HG03469 (cell line): ENCODE results near the gene INPP5D.

Experiments
- ATAC-seq: cut with Tn5 transposase; IDR thresholded peaks from one replicate; pipeline ENCODE4 v1.9.1; 2021; ENCODE audit warnings: mild to moderate bottlenecking, moderate library complexity, moderate number of reproducible peaks; ENCODE audit not compliant: unreplicated experiment

INPP5D gene

DNA sequence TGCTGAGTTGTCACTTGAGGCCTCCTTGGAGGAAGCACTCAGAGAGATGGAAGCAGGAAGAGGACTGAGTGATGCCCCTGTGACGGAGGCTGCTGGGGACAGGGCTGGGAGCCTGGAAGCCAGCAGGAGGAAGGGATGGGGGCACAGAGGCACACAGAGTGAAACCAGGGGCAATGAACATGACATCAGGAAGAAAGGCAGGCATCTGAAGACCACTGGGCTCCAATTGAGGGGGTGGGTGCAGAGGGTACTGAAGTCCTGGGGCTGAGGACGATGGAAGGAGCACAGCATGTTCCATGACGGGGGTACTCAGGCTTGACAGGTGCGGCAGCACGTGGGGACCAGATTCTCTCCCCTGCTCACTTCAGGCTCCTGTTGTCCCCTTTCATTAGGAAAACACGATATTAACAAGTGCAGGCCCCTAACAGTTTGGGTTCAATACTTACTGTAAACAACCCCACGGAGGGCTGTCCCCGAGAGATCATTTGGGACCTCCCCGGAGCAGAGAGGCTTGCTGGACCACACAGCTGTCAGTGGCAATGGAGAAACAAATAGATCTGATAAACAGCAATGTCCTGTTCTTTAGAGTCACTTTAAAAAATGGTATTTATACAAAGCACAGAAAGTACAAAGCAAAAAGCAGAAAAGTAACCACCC lies 8.7 kb downstream of the INPP5D start:
- ATAC-seq: no peak

DNA sequence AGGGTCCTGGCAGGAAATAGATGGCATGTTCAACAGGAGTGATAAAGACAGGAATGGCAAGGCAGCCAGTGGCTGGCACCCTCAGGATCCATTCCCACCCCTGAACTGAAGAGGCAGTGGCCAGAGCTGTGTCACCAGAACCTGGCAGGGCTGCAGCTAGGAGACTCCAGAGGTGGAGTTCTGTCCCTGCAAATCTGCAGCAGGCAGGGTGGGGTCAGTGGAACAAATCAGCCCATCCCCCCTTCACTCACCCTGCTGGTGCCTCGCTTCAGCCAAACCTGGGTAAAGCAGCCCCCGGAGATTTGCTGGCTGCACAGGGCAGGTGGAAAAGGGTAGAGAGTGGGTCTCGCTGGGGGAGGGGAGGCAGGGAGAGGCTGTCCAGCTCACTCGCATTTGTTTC lies 12.7 kb downstream of the INPP5D start:
- ATAC-seq: no peak

DNA sequence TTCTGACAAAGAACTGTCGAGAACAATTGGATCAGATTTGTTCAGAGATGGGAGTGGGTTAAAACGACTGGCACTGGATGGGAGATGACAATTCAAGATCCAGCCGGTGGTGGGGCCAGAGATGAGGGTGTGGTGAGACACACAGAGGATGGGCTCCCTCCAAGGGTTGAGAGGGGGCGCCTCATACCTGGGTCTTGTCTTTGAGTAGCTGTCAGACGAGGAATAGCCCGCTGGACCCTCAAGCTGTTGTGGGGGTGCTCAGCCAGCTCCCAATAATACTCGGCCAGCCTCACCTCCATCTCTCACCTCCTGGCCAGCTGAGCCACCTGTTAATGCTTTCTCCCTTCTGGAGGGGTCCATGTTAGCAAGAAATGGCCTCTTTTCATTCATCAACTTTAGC lies 14.0 kb downstream of the INPP5D start:
- no peak for ATAC-seq

DNA sequence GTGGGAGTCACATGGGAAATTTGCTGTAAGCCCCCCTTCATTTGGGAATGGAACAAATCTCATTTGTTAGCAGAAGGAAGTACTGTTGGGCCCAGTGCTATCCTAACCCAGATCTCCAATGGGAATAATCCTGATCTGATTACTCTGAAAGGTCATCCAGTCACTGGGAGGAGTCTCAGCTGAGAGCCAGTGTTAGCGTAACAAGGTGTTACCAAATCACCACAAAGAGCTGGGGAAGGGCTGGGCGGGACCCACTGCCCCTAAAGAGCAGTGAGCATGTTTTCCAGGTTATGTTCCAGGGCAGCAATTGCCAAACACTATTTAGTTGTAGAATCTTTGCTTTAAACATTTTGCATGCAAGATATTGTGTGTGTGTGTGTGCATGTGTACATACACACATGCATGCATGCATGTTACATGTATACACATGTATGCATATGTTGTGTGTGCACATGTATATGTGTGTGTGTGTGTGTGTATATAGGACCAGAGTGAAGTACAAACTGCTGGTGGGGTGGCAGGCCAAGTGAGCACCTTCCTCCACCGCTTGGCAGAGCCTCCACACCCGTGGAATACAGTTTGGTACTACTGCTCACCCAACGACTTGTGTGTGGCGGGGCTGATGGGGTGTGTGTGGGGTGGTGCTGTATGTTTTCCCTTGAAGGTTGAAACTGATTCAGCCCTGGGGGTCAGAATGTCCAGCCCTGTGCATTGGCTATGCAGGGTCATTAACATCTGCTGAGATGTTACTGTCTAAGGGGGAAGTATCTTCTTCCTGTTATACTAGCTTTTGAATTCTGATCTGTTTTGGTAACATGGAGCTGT lies 15.2 kb downstream of the INPP5D start:
- no peak for ATAC-seq

DNA sequence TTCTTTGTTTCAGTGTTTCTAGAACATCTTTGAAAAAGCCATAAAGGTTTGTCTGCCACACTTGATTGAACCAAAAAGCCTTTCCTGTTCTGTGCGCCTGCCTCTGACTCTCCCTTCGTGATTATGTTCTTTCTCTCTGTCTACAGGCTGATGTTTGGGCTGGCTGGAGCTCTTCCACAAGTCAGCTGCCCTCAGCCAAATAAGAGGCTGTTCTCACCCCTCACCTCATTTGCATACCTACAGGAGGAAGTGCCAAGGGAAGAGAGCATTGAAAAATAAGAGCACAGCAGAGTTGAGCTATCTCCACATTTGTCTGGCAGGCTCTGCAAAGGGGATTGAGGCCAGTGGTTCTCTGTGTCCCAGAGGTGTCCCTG lies 15.8 kb downstream of the INPP5D start:
- peak; percentile 41 for ATAC-seq

DNA sequence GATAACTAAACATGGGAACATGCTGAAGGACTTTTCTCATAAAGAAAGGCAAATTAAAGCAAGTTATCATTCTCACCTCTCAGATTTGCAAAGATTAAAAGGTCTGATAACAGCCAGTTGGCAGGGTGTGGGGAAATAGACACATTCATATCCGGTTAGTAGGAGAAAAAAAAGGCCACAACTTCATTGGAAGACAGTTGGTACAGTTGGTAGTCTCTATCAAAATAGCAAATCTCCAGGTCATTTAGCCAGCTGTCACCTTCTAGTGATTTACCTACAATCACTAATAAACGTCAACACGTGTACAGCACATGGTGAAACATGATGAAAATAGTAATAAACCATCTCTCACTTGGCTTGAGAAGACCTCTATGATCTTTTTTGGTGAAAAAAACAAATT lies 16.6 kb downstream of the INPP5D start:
- ATAC-seq: no peak

DNA sequence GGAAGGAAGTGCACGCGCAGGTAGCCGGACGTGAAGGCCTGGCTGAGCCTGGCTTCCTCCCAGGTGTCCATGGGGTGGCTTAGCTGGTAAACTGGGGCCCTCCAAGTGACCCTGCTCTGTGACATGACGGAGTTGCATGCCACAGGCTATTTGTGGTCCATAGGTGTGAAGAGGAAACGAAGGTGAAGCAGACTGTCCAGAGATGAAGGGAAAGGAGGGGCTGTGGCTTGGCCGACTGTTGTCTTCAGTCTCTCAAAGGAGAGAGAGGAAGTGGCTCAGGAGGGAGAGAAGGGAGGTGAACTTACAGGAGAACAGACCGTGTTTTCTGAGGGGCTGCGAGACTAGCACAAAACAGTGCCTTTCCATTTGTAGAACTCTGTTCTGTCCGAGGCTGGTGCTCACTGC lies 19.3 kb downstream of the INPP5D start:
- ATAC-seq: peak; percentile 23

DNA sequence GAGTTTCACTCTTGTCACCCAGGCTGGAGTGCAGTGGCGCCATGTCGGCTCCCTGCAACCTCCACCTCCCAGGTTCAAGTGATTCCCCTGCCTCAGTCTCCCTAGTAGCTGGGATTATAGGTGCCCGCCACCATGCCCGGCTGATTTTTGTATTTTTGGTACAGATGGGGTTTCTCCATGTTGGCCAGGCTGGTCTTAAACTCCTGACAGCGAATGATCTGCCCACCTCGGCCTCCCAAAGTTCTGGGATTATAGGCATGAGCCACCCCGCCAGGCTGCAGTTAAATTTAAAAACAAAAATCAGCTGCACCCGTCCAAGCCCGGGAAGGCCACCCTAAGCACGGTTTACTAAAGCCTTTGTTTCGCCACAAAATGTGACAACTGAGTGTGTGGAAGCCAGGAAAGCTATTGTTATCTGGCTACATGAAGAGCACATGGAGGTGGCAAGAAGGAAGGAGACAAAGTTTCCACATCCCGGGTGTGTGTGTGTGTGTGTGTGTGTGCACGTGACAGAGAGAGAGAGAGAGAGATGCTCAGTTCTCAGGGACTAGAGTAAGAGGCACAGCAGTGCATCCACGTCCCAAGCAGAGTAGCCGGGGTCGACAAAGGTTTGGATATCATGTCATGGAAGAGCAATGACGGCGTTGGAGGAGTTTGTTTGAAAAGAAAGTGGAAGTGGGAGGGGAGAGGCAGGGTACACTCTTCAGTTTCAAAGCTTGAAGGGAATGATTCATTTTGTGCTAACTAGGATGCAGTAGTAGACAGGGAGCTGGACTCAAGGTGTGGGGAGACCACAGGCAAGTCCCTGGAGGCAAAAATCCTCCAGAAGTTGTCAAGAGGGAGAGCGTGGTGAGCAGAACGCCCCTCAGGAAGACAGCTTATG lies 20.1 kb downstream of the INPP5D start:
- no peak for ATAC-seq

DNA sequence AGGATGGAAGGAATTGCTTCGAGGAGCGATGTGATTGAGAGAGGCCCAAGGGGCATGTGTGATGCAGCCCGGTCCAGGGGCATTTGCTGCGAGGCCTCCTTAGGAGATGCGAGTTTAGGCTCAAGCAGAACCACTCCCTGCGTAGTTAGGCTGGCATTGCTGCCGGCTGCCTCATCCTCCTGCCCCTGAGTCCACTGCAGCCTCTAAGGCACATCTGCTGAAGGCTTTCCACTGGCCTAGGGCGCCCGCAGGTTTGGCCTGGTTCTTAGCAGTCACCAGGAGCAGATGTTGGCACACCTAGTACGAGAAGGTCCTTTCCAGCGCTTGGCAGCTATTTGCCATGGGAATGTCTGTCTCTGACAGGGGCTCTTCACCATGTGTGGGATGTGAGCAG lies 20.7 kb downstream of the INPP5D start:
- no peak for ATAC-seq

DNA sequence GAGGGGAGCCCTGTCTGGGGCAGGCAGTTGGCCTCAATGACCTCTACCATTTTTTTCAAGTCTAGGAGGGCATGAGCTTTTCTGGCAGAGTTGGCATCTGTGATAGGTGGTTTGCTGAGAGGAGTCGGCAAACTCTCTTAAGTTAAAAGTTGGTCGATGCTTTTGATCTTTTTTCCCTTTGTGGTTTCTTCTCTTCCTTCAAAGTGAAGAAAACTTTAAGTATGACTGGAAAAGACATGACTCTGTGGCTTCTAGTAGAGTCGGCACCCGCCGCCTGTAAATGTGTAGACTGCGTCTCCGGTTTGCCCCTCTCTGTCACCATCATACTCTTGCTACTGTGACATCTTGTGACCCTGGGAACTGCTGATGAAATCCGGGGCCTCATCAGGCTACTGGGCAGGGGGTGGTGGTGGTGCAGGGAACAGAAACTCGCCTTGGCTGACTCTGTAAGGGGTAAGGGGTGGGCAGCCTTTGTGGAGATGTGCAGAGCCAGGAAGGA lies 21.1 kb downstream of the INPP5D start:
- ATAC-seq: no peak

DNA sequence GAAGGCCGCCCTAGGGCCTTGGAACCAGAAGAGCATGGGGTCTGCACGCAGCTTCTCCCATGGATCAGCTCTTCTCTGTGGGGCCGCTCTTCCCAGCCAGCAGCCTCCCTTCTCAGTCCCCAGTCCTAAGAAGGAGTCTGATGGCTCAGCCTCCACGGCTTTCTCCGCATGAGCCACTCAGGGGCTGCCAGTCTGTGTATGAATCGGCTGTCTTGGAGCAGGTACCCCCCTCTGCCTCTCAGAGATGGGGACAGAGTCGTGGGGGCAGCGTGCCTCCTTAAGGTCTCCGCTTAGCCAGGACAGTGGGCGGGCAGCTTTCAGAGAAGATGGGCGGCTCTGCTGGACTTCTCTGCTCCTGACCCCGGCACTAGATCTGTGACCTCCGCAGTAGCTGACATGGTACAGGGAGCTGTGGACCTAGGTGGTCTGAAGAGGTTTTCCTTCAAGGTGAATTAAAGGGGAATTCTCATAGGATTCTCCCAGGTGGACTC lies 21.6 kb downstream of the INPP5D start:
- no peak for ATAC-seq

DNA sequence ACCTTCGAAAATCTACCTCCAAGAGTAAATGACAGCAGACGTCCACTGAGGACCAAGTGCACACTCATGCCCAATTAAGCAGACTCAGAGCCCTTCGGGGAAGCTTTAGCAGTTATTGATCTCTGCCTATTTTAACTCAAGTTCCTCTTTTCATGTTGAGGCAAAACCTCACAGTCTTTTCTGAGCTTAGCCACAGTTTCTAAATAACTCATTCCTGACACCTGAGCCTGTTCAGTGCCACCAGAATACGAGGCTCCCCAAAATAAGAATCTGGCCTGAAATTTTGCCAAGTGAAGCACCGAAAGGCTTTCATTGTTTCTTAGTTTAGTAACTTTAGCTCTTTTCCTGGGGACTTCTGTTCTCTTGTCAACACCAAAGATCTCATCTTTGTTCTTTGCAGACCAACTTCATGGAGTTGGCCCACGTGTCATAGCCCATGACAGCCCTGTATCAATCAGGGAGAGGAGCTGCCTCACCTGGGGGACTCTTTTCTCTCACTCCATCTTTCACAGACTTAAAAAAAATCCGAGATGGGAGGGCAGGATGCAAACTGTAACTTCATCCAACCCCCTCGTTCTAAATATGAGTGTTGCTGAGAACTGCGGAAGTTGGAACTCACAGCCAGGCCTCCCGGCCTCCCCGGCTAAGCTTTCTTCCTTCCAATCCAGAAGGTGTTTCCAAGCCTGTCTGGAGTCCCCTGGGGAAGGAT lies 22.2 kb downstream of the INPP5D start:
- peak; percentile 41 for ATAC-seq

DNA sequence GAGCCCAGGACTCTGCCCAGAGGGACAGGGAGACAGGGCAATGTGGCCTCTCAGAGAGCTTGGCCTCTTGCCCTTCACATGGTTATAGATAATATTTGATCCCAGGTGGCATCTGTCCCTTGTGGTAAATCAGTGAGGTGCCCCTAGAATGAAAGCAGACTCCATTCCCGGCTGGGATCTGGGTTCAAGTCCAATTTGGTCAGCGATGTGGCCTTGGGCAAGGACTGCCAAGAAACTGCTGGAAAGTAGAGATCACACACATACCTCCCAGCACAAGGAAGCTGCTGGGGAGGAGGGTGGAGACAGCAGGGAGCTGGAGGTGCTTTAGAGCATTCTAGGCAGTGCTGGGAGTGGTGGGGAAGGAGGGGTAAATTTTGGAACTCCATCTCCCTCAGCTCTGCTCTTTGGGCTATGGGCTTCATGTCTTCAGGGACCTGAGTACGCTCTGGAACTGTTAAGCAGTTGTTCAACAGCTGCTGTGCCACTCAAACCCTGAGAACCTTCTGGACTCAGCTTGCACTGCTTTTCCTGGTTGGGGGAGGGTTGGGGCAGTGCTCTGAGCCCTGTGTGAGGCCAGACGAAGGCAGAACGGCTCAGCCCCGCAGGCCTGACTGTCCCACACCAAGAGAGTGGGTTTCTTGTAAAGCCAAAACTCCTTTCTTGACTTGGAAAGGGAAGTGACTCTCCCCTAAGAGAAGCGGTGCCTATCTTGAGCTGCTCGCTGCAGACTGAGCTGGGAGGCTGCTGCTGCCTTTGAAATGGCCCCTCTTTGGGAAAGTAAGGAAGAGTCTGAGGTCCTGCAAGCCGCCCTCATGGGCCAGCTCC lies 23.0 kb downstream of the INPP5D start:
- ATAC-seq: no peak

DNA sequence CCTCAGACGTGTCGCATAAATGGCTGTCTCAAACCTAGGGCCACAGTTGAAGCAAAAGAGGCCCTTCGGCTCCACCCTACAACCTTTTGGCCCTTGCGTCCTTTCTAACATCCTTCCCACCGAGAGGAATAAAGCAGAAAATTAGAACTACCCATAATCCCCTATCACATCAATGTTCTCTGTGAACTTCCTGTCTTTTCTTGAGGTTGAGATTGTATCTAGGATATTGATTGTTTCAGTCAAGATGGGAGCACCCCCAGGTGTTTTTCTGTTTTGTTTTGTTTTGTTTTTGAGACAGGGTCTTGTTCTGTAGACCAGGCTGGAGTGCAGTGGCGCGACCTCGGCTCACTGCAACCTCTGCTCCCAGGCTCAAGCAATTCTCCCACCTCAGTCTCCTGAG lies 23.6 kb downstream of the INPP5D start:
- ATAC-seq: no peak

DNA sequence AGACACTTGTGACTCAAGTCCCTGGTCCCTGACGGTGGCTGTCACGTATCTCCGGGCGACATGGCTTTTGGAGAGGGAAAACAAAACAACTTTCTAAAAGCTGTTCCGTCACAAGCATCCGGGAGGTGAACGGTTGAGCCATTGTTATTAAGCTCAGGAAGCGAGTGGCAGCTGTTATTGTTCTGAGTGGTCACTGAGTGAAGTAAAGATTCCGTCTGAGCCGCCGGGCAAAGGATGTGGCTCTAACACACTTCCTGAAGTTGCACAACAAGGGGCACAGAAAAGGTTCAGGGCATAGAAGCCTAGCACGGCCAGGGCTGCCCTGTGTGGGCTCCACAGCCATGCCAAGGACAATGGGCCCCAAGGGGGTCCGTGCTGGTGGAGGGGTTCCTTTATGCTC lies 24.3 kb downstream of the INPP5D start:
- ATAC-seq: no peak

DNA sequence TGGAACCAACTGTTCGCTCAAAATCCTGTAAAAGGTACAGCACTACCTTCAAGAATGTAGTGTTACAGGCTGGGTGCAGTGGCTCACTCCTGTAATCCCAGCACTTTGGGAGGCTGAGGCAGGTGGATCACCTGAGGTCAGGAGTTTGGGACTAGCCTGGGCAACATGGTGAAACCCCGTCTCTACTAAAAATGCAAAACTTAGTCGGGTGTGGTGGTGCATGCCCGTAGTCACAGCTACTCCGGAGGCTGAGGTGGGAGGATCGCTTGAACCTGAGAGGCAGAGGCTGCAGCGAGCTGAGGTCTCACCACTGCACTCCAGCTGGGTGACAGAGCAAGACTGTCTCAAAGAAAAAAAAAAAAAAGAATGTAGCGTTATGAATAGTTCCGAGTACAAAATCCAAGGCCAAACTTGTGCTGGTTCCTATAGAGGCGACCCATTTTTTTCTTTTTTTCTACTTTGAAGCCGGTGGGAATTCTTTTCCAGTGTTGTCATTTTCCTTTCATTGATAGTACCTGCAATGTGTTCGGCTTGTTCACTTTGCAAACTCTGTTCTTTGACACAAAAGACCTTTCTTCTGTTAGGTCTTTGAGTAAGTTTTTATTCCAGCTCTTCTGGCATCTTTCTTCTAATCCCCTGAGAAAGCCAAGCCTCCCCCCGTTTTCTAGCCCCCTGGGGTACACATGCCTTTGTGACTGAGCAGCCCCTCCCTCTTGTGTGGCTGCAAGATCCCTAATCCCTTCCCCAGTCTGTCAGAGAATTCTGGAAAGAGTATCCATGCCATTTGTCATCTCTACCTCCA lies 25.1 kb downstream of the INPP5D start:
- ATAC-seq: no peak

DNA sequence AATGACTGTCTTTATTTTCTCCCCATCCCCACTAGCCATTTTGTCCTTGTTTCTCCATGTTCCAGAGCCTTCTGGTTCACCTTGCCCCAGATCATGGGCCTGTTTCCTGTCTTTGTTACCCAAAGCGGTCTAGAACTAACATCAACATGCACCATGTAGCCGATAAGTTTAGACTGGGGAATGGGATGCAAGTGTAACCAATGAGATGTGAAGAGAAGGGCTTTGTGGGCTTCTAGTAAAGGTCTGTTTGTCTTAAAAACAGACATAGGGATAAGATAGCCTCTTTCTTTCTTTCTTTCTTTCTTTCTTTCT lies 25.7 kb downstream of the INPP5D start:
- no peak for ATAC-seq

DNA sequence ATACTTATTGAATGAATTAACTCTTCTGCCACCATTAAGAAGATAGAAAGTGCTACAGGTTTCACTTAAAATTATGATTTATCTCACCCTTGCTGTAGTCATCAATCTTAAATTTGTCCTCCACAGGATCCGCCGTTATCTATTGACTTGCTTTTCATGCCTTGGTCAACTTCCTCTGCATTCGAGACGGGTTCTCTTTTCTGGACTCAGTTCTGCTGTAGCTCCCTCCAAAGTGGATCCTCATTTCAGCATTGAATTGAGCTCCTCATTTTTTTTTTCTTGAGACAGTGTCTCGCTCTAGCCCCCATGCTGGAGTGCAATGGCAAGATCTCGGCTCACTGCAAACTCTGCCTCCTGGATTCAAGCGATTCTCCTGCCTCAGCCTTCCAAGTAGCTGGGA lies 27.6 kb downstream of the INPP5D start:
- no peak for ATAC-seq

DNA sequence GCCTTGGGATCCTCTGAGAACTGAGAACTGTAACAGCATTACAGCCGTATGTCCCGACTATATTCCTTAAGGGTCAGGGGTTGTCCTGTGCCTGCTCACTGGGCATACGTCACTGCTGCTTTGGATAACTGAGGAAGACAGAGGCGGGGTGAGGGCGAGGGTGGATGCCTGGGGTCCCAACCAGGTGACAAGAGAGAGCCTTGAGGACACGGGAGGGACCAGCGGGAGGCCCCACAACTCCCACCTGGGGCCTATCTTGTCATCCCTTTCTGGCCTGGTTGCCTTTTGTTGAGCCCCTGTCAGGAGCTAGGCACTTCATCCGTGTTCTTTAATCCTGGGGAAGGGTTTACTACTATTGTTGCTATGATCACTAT lies 28.8 kb downstream of the INPP5D start:
- ATAC-seq: no peak
